Measurements from ENCODE around the gene HSD17B8.

The HSD17B8 gene

GRCh38 chr6:33204165-33204414 is 365 bp upstream of the HSD17B8 start:
- Histone ChIP-seq H3K27me3 (ENCODE audit: low read depth, low read length) (no peaks in the 10 kb centered on the region), H3K4me2 (ENCODE audit: low read length) (peak overlapping the region; percentile 71), H3K9ac (ENCODE audit: low read length) (no peak overlapping the region), H2AFZ (ENCODE audit: low read depth, low read length) (no peak overlapping the region), H3K4me3 (ENCODE audit: low read length) (peak overlapping the region; percentile 99; the same call in 1 of the 2 replicates), H3K27ac (ENCODE audit: low read length) (no peak overlapping the region), H3K4me1 (ENCODE audit: low read length) (peaks cover 24% of the 10 kb centered on the region), H3K9me3 (ENCODE audit: insufficient read depth, low read length) (no peaks in the 10 kb centered on the region), H3K36me3 (replicated peaks; ENCODE audit: low read depth, low read length) (peaks cover 19% of the 10 kb centered on the region), H4K20me1 (ENCODE audit: insufficient read depth, low read length) (no peaks in the 10 kb centered on the region; the same call in 1 of the 2 replicates), H3K79me2 (ENCODE audit: low read length) (peaks cover 32% of the 10 kb centered on the region)
- TF ChIP-seq CTCF (IDR thresholded peaks at IDR 0.05; ENCODE audit: low read depth, low read length) (no peak), EZH2phosphoT487 (IDR thresholded peaks at IDR 0.05; ENCODE audit: low read depth) (no peak)

- H3K4me1 ChIP-seq (ENCODE audit: low read length): peaks cover 26% of the 10 kb centered on the region
Observed at GRCh38 chr6:33205191-33206026, 954 bp downstream of the HSD17B8 start.

GRCh38 chr6:33206027-33206863 is 1.8 kb downstream of the HSD17B8 start:
- peaks cover 22% of the 10 kb centered on the region for H3K36me3 ChIP-seq (replicated peaks; ENCODE audit: low read depth, low read length)
- H3K27ac ChIP-seq (ENCODE audit: low read length): no peak overlapping the region
- peaks cover 26% of the 10 kb centered on the region for H3K4me1 ChIP-seq (ENCODE audit: low read length)
- H3K4me3 ChIP-seq (ENCODE audit: low read length): no peak overlapping the region
- H3K79me2 ChIP-seq (ENCODE audit: low read length): peaks cover 13% of the 10 kb centered on the region
- H3K9me3 ChIP-seq (ENCODE audit: insufficient read depth, low read length): no peaks in the 10 kb centered on the region
- no peak overlapping the region for H2AFZ ChIP-seq (ENCODE audit: low read depth, low read length)
- no peak overlapping the region for H3K9ac ChIP-seq (ENCODE audit: low read length)
- TF ChIP-seq CTCF (IDR thresholded peaks at IDR 0.05; ENCODE audit: low read depth, low read length): no peak
- TF ChIP-seq EZH2phosphoT487 (IDR thresholded peaks at IDR 0.05; ENCODE audit: low read depth): no peak
- no peaks in the 10 kb centered on the region; the same call in 1 of the 2 replicates for H4K20me1 ChIP-seq (ENCODE audit: insufficient read depth, low read length)
- H3K4me2 ChIP-seq (ENCODE audit: low read length): peak overlapping the region; percentile 71; the same call in 1 of the 2 replicates
- no peaks in the 10 kb centered on the region for H3K27me3 ChIP-seq (ENCODE audit: low read depth, low read length)

More at GRCh38 chr6:33205191-33206026, 954 bp downstream of the HSD17B8 start:
- Histone ChIP-seq H3K27ac (ENCODE audit: low read length) (peak overlapping the region; percentile 72), H3K27me3 (ENCODE audit: low read depth, low read length) (no peaks in the 10 kb centered on the region), H3K9ac (ENCODE audit: low read length) (peak overlapping the region; percentile 95), H2AFZ (ENCODE audit: low read depth, low read length) (no peak overlapping the region), H4K20me1 (ENCODE audit: insufficient read depth, low read length) (no peaks in the 10 kb centered on the region; the same call in 1 of the 2 replicates), H3K4me2 (ENCODE audit: low read length) (peak overlapping the region; percentile 71), H3K9me3 (ENCODE audit: insufficient read depth, low read length) (no peaks in the 10 kb centered on the region), H3K4me3 (ENCODE audit: low read length) (peak overlapping the region; percentile 99), H3K79me2 (ENCODE audit: low read length) (peaks cover 19% of the 10 kb centered on the region), H3K36me3 (replicated peaks; ENCODE audit: low read depth, low read length) (peaks cover 22% of the 10 kb centered on the region)
- peak; percentile 38 for TF ChIP-seq CTCF (IDR thresholded peaks at IDR 0.05; ENCODE audit: low read depth, low read length)
- TF ChIP-seq EZH2phosphoT487 (IDR thresholded peaks at IDR 0.05; ENCODE audit: low read depth): no peak
